Breast epithelium (tissue), 4 donors: ENCODE measurements around the gene ASPM. TPM values are rescaled to one million over a fixed set of nuclear protein-coding genes. Genes with fewer than 3 reads are reported as not detected.

Source experiments
- DNase-seq, 2 donors: peaks; one replicate each; pipeline ENCODE4 v3.0.0-alpha.2; 2019; ENCODE audit warnings: low spot score in 2 of 2
- H3K27ac ChIP-seq, 2 donors: fragments of 200-600 bp; sonication (generic) in 1 of 2; one replicate each; pipeline ENCODE4 v1.5.1; 2016 to 2019; ENCODE audit warnings: mild to moderate bottlenecking in 1 of 2
- H3K27me3 ChIP-seq, 2 donors: fragments of 200-600 bp; sonication (generic) in 1 of 2; one replicate each; pipeline versions ENCODE4 v1.5.1 to v1.6.0; 2017 to 2019; ENCODE audit warnings: control low read depth in 1 of 2, mild to moderate bottlenecking in 1 of 2
- H3K36me3 ChIP-seq: fragments of 200-600 bp; one replicate; pipeline ENCODE4 v1.5.1; 2019
- H3K4me1 ChIP-seq, 2 donors: fragments of 200-600 bp; sonication (generic); one replicate each; pipeline ENCODE4 v1.5.1; 2016 to 2019; ENCODE audit warnings: control low read depth in 1 of 2
- H3K4me3 ChIP-seq, 3 donors: fragments of 200-600 bp; sonication (generic); 1 replicate in 2 of 3; 2 replicates in 1 of 3; pipeline ENCODE4 v1.5.1; 2016 to 2019; ENCODE audit warnings: mild to moderate bottlenecking in 3 of 3, moderate library complexity in 2 of 3
- H3K9me3 ChIP-seq, 2 donors: fragments of 200-600 bp; sonication (generic) in 1 of 2; one replicate each; pipeline ENCODE4 v1.5.1; 2016 to 2019; ENCODE audit warnings: control low read depth in 1 of 2
- POLR2A ChIP-seq: fragments of 450-650 bp; IDR thresholded peaks from one replicate; pipeline ENCODE4 v1.6.1; 2016; ENCODE audit warnings: antibody characterized with exemption, mild to moderate bottlenecking, moderate library complexity
- POLR2AphosphoS5 ChIP-seq, 3 donors: sonication (generic); formaldehyde crosslinking; IDR thresholded peaks; one replicate each; pipeline ENCODE4 v1.6.1; 2017; ENCODE audit warnings: antibody characterized with exemption in 3 of 3
- intact Hi-C: fragments of 100-400 bp; cut with DNase I; formaldehyde crosslinking; loops from one replicate; pipeline ENCODE4 v1.15.1; 2023; ENCODE audit warnings: low total_unique reads
- total RNA-seq, 3 donors: library from RNA; depleted of rRNA; stranded (reverse); fragments of >200 nt; gene quantifications; one replicate each; pipeline ENCODE4 v1.1.0, GENCODE V29; 2016
- TF ChIP-seq, protein P1 (sequence below), 3 donors: fragments of 450-650 bp; IDR thresholded peaks; one replicate each; pipeline ENCODE4 v1.5.1; 2016 to 2017; ENCODE audit warnings: antibody characterized with exemption in 3 of 3, mild to moderate bottlenecking in 3 of 3, moderate library complexity in 3 of 3

The ASPM gene
- total RNA-seq, 3 donors from 2014 or later, result under 0.01 to 3.2 (median 0.59) TPM

DNA sequence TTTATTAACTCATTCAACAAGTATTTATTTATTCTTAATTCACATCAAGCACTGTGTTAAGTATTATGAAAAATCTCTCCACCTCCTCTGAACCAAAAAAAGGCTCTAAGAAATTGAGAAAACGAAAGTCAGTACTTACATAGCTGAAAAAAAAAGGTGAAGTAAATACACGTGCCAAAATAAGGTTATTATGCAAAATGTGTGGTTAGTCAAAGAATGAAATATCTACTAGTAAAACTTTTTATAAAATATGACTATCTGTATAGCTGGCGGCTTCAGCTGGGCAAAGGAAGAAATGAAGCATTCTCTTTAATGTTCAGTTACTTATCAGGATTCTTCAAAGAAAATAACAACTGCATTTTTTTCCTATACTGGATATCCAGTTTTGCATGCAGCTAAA lies 35.5 kb upstream of the ASPM start:
- Histone ChIP-seq H3K4me3 (no peak overlapping the region), H3K9me3 (no peaks in the 10 kb centered on the region), H3K27ac (no peak overlapping the region), H3K4me1 (no peaks in the 10 kb centered on the region), H3K36me3 (peaks cover 4% of the 10 kb centered on the region), H3K27me3 (no peaks in the 10 kb centered on the region)
- TF ChIP-seq, protein P1, sequence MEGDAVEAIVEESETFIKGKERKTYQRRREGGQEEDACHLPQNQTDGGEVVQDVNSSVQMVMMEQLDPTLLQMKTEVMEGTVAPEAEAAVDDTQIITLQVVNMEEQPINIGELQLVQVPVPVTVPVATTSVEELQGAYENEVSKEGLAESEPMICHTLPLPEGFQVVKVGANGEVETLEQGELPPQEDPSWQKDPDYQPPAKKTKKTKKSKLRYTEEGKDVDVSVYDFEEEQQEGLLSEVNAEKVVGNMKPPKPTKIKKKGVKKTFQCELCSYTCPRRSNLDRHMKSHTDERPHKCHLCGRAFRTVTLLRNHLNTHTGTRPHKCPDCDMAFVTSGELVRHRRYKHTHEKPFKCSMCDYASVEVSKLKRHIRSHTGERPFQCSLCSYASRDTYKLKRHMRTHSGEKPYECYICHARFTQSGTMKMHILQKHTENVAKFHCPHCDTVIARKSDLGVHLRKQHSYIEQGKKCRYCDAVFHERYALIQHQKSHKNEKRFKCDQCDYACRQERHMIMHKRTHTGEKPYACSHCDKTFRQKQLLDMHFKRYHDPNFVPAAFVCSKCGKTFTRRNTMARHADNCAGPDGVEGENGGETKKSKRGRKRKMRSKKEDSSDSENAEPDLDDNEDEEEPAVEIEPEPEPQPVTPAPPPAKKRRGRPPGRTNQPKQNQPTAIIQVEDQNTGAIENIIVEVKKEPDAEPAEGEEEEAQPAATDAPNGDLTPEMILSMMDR (IDR thresholded peaks at IDR 0.05), result no peak
- no peak for TF ChIP-seq POLR2AphosphoS5 (IDR thresholded peaks at IDR 0.05)
- no peak for TF ChIP-seq POLR2A
- no peak for DNase-seq
- intact Hi-C loops, result no loop called here

DNA sequence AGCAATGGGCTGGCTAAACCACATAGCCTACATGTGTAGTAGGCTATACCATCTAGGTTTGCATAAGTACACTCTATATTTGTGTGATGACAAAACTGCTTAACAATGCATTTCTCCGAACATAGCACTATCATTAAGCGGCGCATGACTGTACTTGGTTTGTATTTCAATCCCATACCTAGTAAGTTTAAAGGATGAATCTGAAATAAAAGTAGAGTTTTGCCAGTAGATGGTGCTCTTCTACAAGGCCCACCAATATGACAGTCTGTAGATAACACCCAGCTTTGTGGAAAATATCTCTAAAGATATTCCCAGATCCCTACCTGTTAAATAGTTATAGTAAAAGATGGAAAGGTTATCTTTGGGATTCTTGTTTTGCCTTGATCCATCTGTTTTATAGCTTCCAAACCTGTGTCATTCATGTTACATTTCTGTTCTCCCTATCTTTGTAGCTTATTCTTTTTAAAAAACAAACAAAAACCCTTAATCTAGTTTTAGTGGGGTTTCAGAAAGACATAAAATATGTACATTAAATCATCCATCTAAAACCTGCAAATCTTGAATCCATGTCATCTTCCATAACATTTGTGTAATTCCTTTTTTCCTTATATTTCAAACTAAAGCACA lies 33.9 kb upstream of the ASPM start:
- Histone ChIP-seq H3K36me3 (no peaks in the 10 kb centered on the region), H3K27me3 (no peaks in the 10 kb centered on the region), H3K4me3 (no peak overlapping the region), H3K4me1 (no peaks in the 10 kb centered on the region), H3K9me3 (no peaks in the 10 kb centered on the region), H3K27ac (no peak overlapping the region)
- DNase-seq, result no peak
- intact Hi-C loops, result no loop called here
- TF ChIP-seq, protein P1 (IDR thresholded peaks at IDR 0.05), result peak in 2 of 3 donors; percentile 25 to 35
- TF ChIP-seq POLR2A, result no peak

DNA sequence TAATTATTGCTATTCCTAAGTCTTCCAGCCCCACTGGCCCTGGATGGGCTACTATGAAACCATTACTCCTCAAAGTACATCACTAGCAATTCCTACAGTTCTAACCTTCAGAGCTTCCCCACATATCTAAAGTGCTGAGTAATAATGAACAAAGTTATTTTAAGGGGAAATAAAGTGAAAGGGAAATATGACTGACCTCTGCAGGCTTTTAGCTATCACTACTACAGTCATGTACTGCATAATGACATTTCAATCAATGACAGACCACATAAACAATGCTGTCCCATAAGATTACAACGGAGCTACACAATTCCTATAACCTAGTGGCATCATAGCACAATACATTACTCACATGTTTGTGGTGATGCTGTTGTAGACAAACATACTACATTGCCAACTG lies 32.5 kb upstream of the ASPM start:
- no peak overlapping the region for H3K27ac ChIP-seq
- H3K36me3 ChIP-seq, result no peaks in the 10 kb centered on the region
- no peak overlapping the region for H3K4me3 ChIP-seq
- intact Hi-C loops, result no loop called here
- H3K9me3 ChIP-seq, result no peaks in the 10 kb centered on the region
- no peaks in the 10 kb centered on the region for H3K27me3 ChIP-seq
- H3K4me1 ChIP-seq, result no peaks in the 10 kb centered on the region
- TF ChIP-seq POLR2A, result no peak
- no peak for TF ChIP-seq POLR2AphosphoS5 (IDR thresholded peaks at IDR 0.05)
- TF ChIP-seq, protein P1 (IDR thresholded peaks at IDR 0.05), result no peak
- DNase-seq, result no peak

DNA sequence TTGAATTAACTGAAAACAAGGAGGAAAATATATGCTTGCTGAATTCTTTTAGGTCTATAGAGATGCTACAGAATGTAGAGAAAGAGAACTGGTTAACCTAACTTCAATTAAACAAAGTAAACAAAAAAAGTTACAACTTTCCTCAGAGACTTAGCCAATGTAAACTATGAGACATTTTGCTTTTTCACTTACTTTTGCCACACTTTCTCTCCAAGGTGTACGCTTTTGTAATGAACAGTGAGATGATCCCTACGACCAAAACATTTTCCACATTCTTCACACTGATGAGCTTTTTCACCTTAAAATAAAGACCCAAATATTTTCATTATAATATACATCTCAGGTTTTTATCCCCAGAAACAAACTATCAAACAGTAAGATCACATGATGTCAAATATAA lies 28.3 kb upstream of the ASPM start:
- intact Hi-C loops, result no loop called here
- no peaks in the 10 kb centered on the region for H3K27me3 ChIP-seq
- TF ChIP-seq POLR2A (no peak), POLR2AphosphoS5 (IDR thresholded peaks at IDR 0.05) (no peak)
- TF ChIP-seq, protein P1 (IDR thresholded peaks at IDR 0.05), result no peak
- no peaks in the 10 kb centered on the region for H3K4me1 ChIP-seq
- peaks cover 5% of the 10 kb centered on the region for H3K36me3 ChIP-seq
- no peak overlapping the region for H3K4me3 ChIP-seq
- no peaks in the 10 kb centered on the region for H3K9me3 ChIP-seq
- no peak for DNase-seq
- H3K27ac ChIP-seq, result no peak overlapping the region

DNA sequence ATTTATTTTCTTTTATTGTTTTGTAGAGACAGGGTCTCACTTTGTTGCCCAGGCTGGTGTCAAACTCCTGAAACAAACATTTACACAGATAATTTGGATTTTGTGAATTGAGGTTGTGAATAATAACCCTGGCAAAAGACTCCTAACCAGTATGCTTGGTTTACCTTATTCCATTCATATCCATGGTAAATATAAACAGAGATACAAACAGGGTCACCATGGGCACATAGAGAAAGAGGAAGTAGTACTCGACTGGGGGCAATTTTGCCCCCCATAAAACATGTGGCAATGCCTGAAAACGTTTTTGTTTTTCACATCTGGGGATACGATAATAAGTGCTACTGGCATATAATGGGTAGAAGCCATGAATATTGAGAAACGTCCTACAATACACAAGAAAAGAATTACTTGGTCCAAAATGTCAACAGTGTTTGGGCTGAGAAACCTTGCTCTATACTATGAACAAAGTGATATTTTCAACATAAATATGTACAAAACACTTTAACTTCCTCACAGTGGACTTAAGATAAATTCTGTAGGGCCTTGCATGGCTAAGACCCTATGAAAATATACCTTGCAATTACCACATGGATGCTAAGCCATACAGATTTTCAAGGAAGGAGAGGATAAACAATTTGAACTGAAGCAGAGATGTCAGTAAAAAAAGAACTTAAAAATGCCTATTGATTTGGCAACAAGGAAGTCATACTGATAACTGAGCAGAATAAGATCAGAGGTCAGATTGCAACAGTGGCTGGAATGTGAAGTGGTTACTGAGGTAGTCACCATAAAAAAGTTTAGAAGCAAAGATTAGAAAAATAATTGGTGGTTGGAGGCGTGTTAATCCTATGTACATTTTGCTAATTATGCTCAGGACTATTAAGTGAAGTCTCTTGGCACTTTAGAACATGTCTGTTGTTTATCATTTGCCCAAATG lies 27.4 kb upstream of the ASPM start:
- no peak overlapping the region for H3K27ac ChIP-seq
- H3K27me3 ChIP-seq, result no peaks in the 10 kb centered on the region
- no peaks in the 10 kb centered on the region for H3K4me1 ChIP-seq
- no peak for TF ChIP-seq POLR2AphosphoS5 (IDR thresholded peaks at IDR 0.05)
- TF ChIP-seq, protein P1 (IDR thresholded peaks at IDR 0.05), result no peak
- no peak for TF ChIP-seq POLR2A
- intact Hi-C loops, result no loop called here
- no peak for DNase-seq
- no peaks in the 10 kb centered on the region for H3K9me3 ChIP-seq
- no peak overlapping the region for H3K4me3 ChIP-seq
- H3K36me3 ChIP-seq, result peaks cover 5% of the 10 kb centered on the region
